HG03521 (cell line): ENCODE measurements around the gene TMEM147.

Experiments
- ATAC-seq: cut with Tn5 transposase; IDR thresholded peaks from one replicate; pipeline ENCODE4 v1.9.1; 2021; ENCODE audit warnings: mild to moderate bottlenecking, moderate library complexity; ENCODE audit not compliant: unreplicated experiment

Gene TMEM147

GRCh38 chr19:35545001-35545854 lies at the start of gene TMEM147:
TSS of gene TMEM147 (plus strand) at chr19:35545626. CDS start at chr19:35545740, 114 bp downstream.
- peak; percentile 80 for ATAC-seq

DNA sequence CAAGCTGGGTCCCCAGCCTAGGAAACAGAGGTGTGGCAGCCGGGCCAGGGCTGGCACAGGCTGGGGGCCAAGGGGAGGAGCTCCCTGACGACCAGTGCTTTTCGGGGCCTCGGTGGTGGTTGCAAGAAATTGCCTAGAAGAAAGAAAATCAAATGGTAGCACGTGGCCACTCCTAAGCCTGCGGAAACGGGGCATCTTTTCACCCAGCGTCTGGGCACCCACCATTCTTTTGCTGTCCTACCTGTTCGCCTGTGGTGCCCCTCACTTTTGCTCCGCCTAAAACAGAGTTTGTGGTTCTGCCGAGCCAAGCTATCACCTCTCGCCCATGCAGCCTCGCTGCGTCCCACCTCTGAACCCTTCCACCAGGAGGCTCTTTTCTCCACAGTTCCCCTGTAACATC lies 48.0 kb upstream of the TMEM147 start:
- no peak for ATAC-seq

DNA sequence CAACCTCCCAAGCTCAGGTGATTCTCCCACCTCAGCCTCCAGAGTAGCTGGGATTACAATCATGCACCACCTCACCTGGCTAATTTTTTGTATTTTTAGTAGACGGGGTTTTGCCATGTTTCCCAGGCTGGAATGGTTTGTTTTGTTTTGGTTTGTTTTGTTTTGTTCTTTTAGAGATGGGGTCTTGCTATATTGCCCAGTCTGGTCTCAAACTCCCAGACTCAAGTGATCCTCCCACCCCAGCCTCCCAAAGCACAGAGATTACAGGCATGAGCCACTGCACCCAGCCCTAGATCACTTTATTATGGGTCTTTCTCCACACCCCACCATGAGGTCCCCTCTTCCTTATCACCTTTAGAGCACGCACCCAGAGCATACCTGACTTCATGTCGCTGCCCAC lies 47.2 kb upstream of the TMEM147 start:
- no peak for ATAC-seq

GRCh38 chr19:35498984-35499527 lies 46.4 kb upstream of the TMEM147 start:
- no peak for ATAC-seq

DNA sequence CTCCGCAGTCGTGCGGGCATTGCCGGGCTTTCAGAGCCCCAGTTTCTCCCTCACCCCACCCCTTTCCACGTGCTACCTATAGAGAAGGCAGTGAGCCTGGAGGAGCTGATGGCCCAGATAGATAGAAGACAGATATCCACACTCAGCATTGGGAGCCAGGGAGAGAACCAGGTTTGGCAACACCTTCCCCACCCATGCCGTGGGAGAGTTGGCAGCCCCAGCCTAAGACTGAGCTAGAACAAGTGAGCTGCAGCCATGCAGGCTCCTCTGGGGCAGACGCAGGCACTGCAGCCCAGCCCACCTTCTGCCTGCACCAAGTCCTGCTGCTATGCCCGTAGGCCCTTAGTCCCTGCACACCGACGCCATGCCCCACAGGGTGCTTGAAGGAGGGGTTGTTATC lies 44.8 kb upstream of the TMEM147 start:
- no peak for ATAC-seq

- no peak for ATAC-seq
These were observed 43.7 kb upstream of the TMEM147 start for GRCh38 chr19:35501684-35502083.

DNA sequence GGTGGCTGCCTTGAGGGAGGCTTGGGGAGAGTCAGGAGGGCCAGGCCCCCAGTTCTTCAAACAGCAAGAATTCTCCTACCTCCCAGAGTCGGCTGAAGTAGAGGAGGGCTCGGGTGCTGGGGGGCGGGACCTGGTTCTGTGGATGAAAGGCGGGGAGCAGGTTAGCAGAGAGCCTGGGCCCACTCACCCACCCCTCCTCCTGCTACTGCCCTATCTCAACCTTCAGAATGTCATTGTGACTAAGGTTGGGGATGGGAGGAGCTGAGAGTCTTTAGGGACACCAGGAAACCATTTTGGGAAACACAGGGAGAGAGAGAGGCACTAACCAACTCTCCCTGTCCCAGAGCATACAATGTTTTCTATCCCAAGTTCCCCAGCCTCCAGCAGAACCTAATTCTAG lies 42.7 kb upstream of the TMEM147 start:
- no peak for ATAC-seq

DNA sequence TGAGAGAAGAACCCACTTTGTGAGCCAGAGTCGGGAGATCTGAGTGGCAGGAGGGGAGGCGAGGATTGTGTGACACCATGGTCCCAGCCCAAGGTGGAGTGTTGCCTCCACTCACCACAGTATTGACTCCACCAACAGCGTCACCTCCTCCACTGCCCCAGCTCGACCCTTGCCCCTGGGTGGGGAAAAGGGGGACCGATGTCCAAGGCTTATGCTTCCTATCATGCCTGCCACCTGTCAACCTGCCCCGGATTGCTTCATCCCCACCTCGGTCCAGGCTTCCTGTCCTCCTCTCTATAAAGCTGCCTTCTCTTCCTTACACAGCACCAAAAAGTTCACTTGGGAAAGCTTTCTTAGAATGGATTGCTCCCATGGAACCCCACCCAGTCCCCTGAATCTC lies 39.4 kb upstream of the TMEM147 start:
- ATAC-seq, result no peak

GRCh38 chr19:35507561-35507960 lies 37.9 kb upstream of the TMEM147 start:
- no peak for ATAC-seq

GRCh38 chr19:35508129-35508528 lies 37.3 kb upstream of the TMEM147 start:
- ATAC-seq, result no peak

DNA sequence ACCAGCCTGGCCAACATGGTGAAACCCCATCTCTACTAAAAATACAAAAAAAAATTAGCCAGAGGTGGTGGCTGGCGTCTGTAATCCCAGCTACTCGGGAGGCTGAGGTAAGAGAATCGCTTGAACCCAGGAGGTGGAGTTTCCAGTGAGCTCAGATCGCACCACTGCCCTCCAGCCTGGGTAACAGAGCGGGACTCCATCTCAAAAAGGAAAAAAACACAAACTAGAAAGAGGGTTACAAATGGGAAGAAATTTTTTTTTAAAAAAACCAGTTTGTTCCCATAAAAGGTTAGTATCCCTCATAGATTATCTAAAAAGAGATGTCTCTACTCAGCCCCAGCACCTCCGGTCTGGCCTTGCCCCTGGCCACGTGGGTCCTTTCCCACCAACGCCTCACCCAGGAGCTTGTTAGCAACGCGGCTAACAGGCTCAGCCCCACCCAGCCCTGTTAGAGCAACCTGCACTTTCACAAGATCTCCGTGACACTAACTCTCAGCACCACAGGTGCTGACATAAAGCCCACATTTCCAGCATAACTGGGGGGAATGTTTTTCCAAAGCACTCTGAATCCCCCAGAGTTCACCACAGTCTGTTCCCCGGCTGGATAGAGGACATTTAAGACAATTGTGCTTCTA lies 36.3 kb upstream of the TMEM147 start:
- no peak for ATAC-seq

DNA sequence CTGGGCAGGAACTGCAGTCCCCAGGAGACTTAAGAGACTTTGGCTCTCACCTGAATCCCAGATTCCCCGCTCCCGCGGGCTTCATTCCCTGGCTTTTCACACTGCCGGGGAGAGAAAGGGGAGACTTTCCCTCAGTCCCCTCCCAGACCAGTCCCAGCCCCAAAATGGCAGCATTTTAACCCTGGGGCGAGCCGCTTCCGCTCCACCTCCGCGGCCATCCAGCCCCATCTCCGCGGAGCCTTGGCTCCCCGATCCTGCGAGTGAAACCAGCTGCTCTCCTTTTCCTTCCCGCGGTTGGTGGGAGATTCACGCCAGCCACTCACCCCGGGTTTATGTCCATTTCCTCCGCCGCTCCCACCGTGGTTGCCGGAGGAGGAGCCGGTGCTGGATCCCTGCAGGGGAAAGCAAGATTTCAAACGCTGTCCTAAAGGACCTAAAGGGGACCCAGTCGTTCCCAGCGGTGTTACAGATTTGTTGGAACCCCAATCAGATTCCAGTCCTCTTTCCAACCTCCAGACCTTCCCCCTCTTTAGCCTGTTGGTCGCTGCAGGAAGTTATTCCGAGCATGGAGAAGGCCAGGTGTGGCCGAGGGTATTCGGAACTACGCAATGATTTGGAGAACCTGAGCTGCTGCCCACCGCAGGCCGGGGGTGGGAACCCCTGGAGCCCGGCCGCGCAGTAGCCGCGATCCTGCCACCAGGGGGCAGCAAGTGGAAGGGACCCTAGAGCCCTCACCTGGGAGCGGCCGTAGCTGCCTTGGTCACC lies 35.4 kb upstream of the TMEM147 start:
- ATAC-seq, result no peak

DNA sequence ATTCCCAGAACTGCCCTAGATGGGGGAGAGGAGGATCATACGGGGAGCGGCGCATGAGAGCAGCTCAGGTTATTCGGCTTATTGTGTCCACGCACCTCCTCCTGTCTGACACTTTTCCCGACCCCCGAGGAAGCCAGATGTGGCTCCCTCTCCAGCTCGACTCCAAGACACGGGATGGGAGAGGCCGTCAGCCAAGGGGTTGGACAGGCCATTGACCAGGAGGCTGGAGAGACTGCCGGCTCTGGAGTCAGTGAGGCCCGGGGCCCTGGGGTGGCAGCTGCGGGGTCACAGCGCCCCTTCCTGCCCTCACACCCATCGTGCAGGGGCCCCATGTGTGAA lies 34.8 kb upstream of the TMEM147 start:
- ATAC-seq, result no peak

DNA sequence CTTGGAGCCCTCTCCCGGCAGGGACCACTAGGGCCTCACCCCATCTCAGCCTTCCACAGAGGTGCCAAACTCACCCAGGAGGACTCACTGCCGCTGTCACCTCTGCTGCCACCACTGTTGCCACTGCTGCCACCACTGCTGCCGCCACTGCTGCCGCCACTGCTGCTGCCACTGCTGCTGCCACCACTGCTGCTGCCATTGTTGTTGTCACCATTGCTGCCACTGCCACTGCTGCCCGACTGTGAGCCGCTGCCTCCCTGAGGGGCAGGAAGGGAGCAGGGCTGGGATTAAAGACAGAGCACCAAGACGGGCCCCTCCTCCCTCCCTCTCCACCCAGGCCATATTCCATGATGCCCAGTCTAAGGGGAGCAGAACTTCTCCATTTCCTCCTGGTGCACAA lies 34.1 kb upstream of the TMEM147 start:
- ATAC-seq, result no peak

GRCh38 chr19:35512831-35513627 lies 32.4 kb upstream of the TMEM147 start:
- ATAC-seq, result no peak

DNA sequence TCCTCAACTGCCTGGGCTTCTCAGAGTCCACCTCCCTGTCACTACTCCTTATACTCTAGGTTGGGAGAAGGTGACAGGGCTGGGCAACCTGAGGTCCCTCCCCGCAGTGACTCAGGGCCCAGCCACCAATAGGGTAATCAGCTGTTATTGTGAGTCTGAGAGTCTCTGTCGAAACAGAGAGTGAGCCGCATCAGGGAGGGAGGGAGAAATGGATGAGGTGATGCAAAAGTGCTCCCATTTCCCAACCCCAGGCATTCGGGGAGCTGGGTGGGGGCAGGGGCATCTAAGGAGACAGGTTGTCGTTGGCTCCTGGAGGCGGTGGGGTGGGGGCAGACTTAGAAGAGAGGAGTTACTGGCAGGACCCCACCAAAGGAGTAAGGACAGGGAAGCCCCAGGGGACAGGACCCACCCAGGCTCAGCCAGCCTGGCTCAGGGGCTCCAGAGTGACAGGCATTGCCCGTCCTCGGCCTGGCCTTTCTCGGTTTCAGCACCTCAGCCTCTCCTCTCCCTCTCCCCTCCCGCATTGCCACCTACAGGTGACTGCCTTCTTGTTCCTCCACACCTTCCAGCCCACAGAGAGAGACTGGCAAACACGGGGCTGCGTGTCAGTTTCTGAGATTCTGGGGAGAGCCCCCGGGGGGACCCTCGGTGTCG lies 31.7 kb upstream of the TMEM147 start, which contains the start of gene DMKN:
TSS of gene DMKN (minus strand) at position 22 of the 654 bp plus-strand sequence. CDS start 174 bp downstream, outside the sequence.
- ATAC-seq, result no peak

GRCh38 chr19:35514282-35514809 lies 31.1 kb upstream of the TMEM147 start:
- no peak for ATAC-seq

GRCh38 chr19:35516310-35516709 lies 29.1 kb upstream of the TMEM147 start:
- ATAC-seq, result no peak

- ATAC-seq, result no peak
These were observed 28.1 kb upstream of the TMEM147 start for GRCh38 chr19:35517342-35517741.

DNA sequence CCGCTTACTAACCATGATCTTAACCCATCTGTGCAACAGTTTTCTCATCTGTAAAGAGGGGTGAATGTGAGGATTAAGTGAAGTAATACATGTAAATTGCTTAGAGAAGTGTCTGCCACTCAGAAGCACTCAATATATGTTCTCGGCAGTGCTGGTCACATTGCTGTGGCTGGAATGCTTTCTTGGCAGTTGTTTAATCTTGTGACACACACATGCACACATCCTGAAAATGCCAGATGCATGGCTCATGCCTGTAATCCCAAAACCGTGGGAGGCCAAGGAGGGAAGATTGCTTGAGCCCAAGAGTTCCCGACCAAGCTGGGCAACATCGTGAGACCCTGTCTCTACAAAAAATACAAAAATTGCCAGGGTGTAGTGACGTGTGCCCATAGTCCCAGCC lies 27.1 kb upstream of the TMEM147 start:
- ATAC-seq, result no peak
